SK-N-DZ (cell line): ENCODE data around the gene C10orf53.
A peak's percentile ranks its signal among the peaks of the same experiment; 100 is the strongest.
"Not testable (repeated sequence)": the region's sequence is repeated elsewhere in the genome, so short reads cannot be mapped to it uniquely, and the experiment has no call there.

Experiments used
- DNase-seq: peaks from one replicate; pipeline ENCODE4 v3.0.0-alpha.2; 2015; ENCODE audit warnings: low spot score

The C10orf53 gene

DNA sequence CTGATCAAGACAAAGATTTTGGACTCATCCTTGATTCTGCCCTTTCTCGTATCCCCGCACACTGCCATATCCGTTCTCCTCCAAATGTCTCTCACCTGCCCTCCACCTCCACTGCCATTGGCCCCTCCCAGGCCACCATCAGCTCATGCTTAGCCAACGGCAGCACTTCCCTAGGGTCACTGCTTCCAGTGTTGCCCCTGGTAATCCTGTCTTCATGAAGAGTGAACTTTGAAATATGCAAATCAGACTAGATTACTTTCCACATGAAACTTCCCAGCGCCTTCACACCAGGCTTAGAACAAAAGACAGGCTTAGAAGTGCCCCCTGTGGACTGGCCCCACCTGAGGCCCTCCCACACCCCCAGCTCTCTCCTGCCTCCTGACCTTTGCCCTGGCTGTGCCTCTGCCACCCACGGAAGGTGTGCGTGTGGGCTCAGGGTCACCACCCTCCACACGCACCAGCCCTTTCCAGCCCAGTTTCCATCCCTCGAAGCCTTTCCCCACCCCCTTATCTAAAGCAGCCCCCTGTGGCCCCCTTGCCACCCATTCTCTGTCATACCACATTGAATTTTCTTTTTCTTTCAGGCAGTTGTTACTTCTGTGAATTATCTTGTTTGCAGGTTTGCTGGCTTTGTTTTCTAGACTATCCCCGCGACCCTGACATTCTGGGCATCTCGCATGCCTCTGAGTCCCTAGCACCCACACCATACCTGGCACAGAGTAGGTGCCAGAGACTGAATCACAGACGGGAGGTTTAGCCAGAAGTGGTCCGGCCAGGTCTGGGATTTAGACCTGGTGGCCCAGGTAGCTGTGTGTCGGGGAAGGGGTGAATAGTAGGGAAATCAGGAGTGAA lies 26.8 kb upstream of the C10orf53 start:
- DNase-seq, result no peak

DNA sequence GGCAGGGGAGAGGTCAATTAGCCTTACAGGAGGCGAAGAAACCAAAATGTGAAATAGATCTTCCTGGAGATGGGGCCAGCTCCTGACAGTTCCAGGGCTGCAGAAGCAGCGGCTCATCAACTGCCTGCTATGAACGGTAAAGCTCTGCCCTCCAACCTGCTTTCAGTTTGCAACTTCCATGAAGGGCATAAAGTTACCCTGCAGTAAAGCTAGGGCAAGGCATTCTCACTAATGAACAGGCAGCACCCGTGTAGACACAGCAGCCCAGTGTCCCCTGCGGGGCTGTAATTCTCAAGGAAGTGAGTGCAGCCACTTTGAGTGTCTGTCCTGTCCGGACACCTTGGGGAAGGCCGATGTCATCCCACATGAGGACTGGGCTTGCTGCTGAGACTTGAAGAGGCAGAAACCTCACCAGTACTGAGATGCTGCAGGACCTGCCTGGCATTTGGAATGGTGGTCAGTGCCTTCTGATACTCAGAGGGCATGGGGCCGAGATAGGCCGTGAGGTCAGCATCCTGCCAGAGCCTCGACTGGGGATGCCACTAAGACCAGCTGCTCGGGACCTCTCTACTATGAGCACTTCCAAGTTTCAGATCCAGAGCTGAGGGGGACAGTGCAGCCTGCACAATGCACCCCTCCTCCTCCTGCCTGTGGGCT lies 26.1 kb upstream of the C10orf53 start:
- DNase-seq, result no peak

DNA sequence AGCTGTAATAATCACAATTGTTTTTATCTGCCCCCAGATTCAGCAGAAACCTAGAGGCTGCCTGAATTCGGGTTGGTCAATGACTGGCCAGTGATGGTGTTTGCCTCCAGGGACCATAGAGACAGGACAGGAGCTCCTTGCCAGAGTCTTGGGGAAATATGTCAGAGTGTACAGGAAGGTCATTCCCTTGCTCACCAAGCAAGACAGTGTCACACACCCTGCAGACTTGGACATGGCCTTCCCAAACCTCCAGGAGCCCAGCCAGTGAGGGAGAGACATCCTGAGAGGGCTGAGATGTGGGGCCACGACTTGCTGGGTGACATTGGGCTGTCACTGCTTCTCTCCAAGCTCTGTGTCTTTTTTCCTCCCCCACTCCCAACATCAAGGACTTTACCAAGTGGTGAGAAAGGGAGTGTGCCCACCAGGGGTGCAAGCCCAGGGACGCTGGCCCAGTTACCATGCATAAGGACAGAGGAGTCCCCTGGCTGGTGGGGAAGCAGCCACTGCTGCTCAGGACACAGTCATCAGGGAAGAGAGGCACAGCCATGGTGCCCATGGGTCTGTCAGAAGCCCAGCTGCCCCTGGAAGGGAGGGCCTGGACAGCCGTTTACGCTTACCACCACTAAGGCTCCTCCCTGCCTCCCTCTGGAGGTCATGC lies 25.3 kb upstream of the C10orf53 start:
- DNase-seq, result no peak

DNA sequence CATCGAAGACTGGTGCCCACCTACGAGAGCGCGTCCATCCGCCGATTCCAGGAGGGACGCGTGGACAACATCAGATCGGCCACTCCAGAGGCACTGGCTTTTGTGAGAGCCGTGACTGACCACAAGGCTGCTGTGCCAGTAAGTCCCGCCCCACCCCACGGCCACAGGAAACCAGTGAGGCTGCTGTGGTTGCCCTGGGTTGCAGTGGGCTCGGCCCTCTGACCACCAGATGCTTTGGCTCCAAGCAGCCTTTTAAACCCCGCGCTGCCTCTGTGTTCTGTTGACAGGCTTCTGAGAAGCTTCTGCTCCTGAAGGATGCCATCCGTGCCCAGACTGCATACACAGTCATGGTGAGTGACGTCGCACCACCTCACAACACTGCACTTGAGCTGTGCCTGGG lies 24.4 kb upstream of the C10orf53 start:
- DNase-seq, result no peak

DNA sequence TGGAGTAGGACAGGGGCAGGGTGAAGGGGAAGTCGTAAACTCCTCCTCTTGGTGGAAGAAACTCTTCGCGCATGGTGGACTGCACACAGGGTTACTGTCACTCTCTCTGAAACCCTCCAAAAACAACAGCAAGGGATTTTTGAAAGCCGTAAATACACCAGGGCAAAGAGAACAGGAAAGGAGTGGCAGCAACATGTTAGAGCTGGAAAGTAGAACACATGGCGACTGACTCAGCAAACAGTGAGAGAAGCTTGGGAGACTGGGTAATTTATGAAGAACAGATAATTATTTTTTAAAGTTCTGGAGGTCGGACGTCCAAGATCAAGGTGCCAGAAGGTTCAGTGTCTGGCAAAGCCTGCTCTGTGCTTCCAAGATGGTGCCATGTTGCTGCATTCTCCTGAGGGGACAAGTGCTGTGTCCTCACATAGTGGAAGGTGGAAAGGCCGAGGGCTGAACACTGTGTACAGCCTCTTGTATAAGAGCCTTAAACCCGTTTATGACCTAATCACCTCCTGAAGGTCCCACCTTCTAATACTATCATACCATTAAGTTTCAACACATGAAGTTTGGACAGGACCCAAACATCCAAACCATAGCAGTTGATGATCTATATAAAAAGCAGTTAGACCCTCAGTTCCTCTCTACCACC lies 22.5 kb upstream of the C10orf53 start:
- no peak for DNase-seq

DNA sequence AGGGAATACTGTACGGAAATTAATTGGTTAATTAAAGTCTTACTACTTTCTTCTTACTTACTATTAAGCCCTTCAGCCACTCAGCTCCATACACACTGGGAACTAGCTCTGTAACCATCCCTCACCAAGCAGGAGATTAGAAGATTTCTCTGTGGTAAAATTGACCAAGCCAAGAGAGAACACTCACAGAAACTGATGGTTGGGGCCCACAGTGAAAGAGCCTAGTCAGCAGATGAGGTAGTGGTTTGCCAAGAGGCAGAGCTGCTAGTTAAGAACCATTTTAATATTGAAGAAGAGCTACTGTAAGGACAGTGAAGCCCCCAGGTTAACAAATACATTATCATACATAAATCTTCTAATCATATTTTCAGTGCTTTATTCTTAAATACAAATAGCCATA lies 21.8 kb upstream of the C10orf53 start:
- no peak for DNase-seq

DNA sequence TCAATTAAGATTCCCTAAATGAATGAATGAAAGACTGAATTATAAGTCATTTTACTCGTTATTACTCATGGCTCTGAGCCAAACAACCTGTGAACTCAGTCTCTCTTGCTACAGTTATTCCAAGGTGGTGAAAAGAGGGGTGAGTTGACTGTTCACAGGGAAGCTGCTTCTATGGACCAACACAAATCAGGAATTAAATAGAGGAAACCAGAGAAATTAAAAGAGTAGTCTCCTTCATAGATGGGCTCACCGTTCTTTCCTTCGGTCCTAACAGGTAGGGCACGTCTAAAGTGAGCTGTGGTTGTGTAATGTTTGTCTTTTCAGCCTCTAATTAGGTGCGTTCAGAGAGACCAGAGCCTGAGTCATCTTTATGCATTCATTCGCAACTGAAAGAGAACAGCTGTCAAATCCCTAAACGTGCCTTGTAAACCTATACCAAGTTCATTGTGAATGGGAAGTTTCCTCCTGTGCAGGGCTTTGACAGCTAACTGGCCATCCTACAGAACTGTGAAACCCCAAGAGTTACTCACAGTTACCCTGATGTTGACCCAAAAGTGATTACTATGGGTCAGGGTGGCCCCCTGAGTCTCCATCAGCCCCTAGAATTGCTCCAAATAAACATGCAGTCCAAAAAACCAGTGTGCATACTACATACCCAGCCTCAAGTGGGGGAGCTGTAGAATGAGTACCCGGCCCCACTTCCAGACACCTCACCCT lies 18.2 kb upstream of the C10orf53 start:
- DNase-seq, result no peak

DNA sequence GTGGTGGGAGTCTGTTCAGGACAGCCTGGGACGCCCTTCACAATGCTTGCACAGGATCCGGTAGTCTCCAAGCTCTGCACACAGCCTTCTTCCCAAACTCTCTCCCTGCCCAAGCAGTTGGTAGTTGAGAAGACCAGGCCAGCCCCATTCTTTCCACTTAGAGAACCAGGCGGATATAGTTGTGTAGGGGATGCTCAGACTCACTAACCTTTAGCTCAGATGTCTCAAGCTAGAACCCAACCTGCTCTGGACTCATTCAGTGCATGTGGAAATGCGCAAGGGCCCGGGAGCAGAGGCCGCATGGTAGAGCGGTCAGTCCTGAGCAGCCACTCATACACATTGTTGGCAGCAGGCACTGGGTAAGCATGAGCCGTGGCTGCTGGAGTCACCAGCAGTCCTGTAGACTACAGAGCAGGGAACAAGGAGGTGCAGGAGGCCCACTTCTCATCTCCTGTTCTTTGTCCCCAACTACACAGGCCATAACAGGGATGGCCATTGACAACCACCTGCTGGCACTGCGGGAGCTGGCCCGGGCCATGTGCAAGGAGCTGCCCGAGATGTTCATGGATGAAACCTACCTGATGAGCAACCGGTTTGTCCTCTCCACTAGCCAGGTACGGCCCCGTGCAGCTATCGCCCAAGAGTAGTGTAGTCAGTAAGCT lies 17.2 kb upstream of the C10orf53 start:
- no peak for DNase-seq

DNA sequence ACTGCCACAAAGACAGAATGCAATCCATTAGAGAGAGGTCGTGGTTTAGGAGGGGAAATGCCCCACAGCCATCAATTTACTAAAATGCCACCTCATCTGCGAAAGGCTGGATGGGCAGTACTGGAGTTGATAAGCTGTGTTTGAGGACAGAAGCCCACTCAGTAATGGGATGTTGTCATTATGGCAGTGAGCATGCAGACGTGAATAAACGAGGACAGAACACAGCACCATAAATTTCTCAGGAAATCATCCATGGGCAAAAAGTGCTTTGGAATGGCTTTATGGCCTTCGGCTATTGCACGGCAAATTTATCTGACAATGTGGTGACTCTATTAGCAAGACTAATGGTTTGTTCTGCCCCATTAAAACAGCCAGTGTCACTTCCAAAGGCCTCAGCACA lies 15.9 kb upstream of the C10orf53 start:
- DNase-seq, result peak; percentile 47

DNA sequence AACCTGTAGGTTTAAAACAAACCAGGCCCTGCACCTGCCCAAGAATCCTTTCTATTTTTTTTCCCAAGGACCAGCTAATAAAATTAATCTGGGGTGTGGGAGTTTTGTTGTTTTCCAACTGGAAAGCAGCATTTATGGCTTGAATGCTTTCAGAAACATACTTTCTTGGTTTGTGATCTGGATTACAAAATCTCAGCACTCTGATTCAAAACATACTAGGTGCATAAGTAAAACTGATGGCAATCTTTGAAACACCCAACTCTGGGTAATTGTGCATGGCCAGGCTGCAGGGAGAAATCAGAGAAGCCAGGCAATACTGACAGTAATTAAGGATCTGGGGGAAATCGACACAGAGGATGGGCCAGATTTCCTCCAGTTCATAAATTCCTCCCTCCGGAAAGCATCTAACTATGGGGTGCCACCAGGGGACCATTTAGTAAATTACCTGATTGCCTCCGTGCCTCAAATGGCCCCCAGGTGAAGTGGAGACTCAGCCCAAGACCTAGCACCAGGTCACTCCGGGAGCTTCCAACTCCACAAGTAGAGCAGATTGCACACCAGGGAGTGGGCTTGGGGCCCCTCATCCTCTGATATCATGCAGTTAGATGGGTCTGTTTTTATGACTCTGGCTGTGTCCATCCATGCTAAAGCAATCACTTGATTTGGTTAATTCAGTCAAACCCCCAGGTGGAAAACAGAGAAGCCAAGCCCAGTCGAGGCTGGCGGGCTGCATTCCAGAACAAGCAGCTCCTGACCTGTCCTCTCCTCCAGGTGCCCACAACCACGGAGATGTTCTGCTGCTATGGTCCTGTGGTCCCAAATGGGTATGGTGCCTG lies 15.2 kb upstream of the C10orf53 start:
- peak; percentile 37 for DNase-seq

DNA sequence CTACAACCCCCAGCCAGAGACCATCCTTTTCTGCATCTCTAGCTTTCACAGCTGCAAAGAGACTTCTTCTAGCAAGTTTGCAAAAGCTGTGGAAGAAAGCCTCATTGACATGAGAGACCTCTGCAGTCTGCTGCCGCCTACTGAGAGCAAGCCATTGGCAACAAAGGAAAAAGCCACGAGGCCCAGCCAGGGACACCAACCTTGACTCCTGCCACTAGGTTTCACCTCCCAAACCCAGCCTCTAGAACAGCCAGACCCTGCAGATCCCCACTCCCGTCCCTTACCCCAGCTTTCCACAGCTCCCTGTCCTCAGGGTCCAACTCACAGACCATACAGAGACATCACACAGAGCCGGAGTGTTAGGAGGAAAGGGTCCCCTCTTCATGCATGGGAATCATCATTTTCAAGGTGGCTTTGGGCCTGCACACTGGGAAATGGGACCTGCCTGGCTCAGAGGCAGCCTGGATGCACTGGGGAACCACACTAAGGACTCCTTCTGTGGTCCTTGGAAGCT lies 14.6 kb upstream of the C10orf53 start:
- no peak for DNase-seq

DNA sequence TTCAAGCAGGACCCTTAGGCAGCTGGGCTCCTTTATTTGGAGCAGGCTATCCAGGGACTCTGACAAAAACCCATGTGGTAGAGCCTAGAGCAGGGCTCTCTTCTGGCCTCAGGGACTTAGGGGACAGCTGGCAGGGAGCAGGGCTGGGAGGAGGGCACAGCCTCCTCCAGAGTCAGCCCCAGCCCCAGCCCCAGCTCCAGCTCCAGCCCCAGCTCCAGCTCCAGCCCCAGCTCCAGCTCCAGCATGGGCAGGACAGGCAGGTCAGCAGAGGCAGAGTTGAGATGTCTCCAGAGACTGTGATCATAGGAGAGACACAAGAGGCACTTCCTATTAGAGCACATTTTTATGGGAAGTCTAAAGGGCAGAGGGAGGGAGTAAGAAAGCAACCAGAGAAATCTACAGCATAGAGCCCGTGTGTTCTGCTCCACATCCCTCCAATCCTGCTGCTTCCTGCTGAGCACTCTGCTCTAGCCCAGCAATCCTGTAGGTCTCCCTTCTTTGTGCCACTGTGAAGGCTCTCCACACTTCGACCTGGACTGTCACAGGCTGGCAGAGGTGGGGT lies 13.3 kb upstream of the C10orf53 start:
- no peak for DNase-seq

DNA sequence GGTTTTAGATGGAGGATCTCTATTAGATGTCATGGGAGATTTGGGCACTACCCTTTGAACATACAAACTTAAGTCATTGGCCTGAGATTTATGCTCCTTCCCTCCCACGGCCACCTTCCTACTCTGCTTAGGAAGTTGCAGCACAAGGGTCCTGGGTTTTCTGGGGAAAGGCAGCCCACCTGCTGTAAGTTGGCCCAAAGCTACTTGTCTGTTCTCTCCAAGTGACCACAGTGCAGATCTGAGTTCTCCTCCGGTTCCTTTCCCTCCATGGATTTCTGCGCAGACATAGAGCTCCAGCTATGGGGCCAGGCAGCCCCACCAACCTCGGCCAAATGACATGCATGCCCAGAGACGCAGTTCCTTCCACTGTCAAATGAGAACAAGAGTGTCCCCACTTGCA lies 12.8 kb upstream of the C10orf53 start:
- DNase-seq, result no peak

DNA sequence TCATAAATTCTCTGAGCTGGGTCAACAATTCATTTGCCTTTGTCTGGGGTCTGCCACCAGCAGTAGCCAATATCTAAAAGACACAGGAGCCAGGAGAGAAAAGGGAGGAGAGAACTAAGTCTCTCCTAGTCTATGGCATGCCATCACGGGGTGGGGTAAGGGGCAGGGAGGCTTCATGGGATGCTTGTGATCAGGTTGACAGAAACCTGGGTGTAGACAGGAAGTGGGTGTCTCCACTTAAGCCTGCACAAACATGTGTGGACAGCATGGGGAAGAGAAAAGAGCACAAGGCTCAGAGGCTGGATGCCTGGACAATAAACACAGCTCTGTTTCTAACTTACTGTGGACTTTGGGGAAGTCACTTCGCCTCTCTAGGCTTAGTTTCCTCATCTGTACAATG lies 11.5 kb upstream of the C10orf53 start:
- no peak for DNase-seq

DNA sequence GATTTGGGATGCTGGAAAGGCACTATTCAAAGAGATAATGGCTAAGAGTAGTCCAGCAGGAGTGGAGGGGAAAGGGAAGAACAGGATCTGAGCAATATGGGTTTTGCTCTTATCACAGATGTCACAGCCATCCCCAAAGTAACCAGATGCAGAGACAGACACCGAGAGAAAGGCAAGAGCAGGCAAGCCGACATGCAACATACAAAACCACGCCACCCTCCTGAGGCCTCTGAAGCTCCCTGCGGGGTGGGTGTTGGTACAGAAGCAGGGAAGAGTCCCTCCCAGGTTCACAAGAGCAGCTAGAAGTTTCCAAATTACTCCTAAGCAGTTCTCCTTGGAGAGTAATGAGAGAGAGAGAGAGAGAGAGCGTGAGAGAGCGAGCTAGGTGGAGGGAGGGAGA lies 10.8 kb upstream of the C10orf53 start:
- DNase-seq, result peak; percentile 39

DNA sequence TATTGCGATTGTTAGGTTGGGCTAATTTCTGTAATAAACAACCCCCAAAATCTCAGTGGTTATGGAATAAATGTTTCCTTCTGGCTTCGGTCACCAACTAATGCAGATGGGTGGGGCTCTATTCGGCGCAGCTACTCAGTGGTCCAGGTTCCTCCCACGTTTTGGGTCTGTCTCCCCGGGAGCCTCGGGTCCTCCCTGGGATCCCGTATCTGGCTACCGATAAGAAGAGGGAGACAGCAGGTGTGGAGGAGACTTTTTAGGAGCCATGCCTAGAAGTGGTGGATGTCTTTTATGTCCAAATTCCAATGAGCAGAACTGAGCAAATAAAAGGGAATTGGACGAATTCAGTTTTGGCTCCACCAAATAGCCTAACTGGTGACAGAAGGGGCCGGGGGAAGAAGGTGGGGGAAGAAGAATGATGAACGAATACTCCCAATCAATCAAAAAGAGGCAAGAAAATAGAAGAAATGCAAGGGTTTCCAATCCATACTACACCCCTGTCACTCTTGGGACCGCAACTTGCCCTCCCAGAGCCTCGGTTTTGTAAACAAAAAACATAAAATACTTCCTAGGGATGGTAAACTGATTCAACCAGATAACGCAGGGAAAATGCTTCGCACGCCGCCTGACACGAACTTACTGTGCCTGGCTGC lies 498 bp upstream of the C10orf53 start:
- DNase-seq, result no peak

DNA sequence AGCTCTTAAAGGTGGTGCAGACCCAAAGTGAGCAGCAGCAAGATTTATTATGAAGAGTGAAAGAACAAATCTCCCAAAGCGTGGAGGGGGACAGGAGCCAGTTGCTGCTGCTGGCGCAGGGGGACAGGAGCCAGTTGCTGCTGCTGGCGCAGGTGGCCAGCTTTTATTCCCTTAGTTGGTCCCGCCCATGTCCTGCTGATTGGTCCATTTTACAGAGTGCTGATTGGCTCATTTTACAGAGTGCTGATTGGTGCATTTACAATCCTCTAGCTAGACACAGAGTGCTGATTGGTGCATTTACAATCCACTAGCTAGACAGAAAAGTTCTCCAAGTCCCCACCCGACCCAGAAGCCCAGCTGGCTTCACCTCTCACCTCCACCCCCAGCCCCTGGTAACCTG lies 3.0 kb downstream of the C10orf53 start:
- not testable (repeated sequence) for DNase-seq

DNA sequence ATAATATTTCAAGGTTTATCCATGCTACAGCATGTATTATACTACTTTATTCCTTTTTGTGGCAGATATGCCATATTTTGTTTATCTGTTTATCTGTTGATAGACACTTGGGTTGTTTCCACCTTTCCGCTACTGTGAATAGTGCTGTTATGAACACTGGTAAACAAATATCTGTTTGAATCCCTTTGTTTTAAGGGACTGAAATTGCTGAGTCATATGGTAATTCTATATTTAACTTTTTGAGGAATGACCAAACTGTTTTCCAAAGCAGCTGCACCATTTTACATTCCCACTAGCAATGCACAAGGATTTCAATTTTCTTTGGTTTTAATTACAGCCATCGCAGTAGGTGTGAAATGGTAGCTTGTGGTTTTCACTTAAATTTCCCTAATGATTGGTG lies 3.4 kb downstream of the C10orf53 start:
- DNase-seq, result no peak

DNA sequence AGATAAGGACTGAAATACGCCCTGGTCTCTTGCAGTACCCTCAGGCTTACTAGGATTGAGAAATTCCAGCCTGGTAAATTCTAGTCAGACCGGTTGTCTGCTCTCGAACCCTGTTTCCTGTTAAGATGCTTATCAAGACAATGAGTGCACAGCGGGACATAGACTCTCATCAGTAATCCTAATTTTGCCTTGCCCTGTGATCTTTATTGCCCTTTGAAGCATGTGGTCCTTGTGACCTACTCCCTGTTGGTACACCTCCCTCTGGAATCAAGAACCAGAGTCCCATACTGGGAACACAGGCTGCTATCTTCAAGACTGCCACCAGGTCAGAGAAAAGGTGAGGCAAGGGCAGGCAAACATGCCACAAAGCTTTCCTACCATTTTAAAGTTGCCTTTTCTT lies 7.2 kb downstream of the C10orf53 start:
- no peak for DNase-seq
